Measurements from ENCODE around the gene XIAP.

XIAP gene

GRCh38 chrX:123873956-123874355 lies 14.1 kb downstream of the XIAP start:
- DNase-seq (ENCODE audit: low spot score) = no peak
- in situ Hi-C loops (cut with MboI; ENCODE audit: low sequenced_read_pairs, unreplicated experiment) = no loop called here
- TF ChIP-seq CTCF (IDR thresholded peaks at IDR 0.05; ENCODE audit: borderline replicate concordance, control extremely low read depth, extremely low read depth, insufficient read depth, missing control alignments) = no peak

- DNase-seq (ENCODE audit: low spot score) = no peak
- TF ChIP-seq CTCF (IDR thresholded peaks at IDR 0.05; ENCODE audit: borderline replicate concordance, control extremely low read depth, extremely low read depth, insufficient read depth, missing control alignments) = no peak
- in situ Hi-C loops (cut with MboI; ENCODE audit: low sequenced_read_pairs, unreplicated experiment) = no loop called here
Observed at GRCh38 chrX:123876177-123876576, 16.3 kb downstream of the XIAP start.

- no peak for TF ChIP-seq CTCF (IDR thresholded peaks at IDR 0.05; ENCODE audit: borderline replicate concordance, control extremely low read depth, extremely low read depth, insufficient read depth, missing control alignments)
- DNase-seq (ENCODE audit: low spot score) = no peak
- in situ Hi-C loops (cut with MboI; ENCODE audit: low sequenced_read_pairs, unreplicated experiment) = no loop called here
Observed at GRCh38 chrX:123876844-123877243, 17.0 kb downstream of the XIAP start.

- in situ Hi-C loops (cut with MboI; ENCODE audit: low sequenced_read_pairs, unreplicated experiment) = no loop called here
- peak; percentile 35 for DNase-seq (ENCODE audit: low spot score)
Observed at GRCh38 chrX:123878252-123878721, 18.4 kb downstream of the XIAP start.

GRCh38 chrX:123881330-123881729 lies 21.5 kb downstream of the XIAP start:
- in situ Hi-C loops (cut with MboI; ENCODE audit: low sequenced_read_pairs, unreplicated experiment) = loop anchor here (10.0 kb wide), 1 partner anchor 63 kb away; no protein-coding TSS in a partner anchor
- TF ChIP-seq CTCF (IDR thresholded peaks at IDR 0.05; ENCODE audit: borderline replicate concordance, control extremely low read depth, extremely low read depth, insufficient read depth, missing control alignments) = no peak
- DNase-seq (ENCODE audit: low spot score) = no peak

More at GRCh38 chrX:123878252-123878721, 18.4 kb downstream of the XIAP start:
- no peak for TF ChIP-seq CTCF (IDR thresholded peaks at IDR 0.05; ENCODE audit: borderline replicate concordance, control extremely low read depth, extremely low read depth, insufficient read depth, missing control alignments)

- DNase-seq (ENCODE audit: low spot score) = no peak
- in situ Hi-C loops (cut with MboI; ENCODE audit: low sequenced_read_pairs, unreplicated experiment) = loop anchor here (10.0 kb wide), 1 partner anchor 62 kb away; no protein-coding TSS in a partner anchor
- TF ChIP-seq CTCF (IDR thresholded peaks at IDR 0.05; ENCODE audit: borderline replicate concordance, control extremely low read depth, extremely low read depth, insufficient read depth, missing control alignments) = no peak
Observed at GRCh38 chrX:123882391-123882790, 22.5 kb downstream of the XIAP start.
